SK-N-SH treated with all-trans-retinoic acid at 6 μM for 48 hours (cell line): ENCODE data around the gene PRDM10.
"Not testable (repeated sequence)": the region's sequence is repeated elsewhere in the genome, so short reads cannot be mapped to it uniquely, and the experiment has no call there.

Experiments
- ATAC-seq: fragments of 200-7000 bp; cut with Tn5 transposase; 3 replicates; pipeline ENCODE4 v1.9.1; 2020; ENCODE audit warnings: mild to moderate bottlenecking, moderate library complexity
- ARNTL ChIP-seq: fragments of 450-650 bp; formaldehyde crosslinking; IDR thresholded peaks from 2 replicates; pipeline ENCODE4 v1.5.0; 2020; ENCODE audit warnings: low read depth, mild to moderate bottlenecking, moderate library complexity, borderline replicate concordance
- BACH2 ChIP-seq: fragments of 250-450 bp; sonication (Bioruptor Pico); IDR thresholded peaks from 2 replicates; pipeline ENCODE4 v1.9.0; 2021; ENCODE audit warnings: mild to moderate bottlenecking, borderline replicate concordance
- CREB5 ChIP-seq: fragments of 250-450 bp; sonication (Bioruptor Pico); IDR thresholded peaks from 2 replicates; pipeline ENCODE4 v1.5.1; 2020; ENCODE audit warnings: low read depth, mild to moderate bottlenecking, moderate library complexity
- CSDC2 ChIP-seq: fragments of 250-450 bp; sonication (Bioruptor Pico); IDR thresholded peaks from 2 replicates; pipeline ENCODE4 v1.5.0; 2020; ENCODE audit warnings: mild to moderate bottlenecking, moderate library complexity
- CSRNP3 ChIP-seq: fragments of 250-450 bp; sonication (Bioruptor Pico); IDR thresholded peaks from 2 replicates; pipeline ENCODE4 v1.5.1; 2021; ENCODE audit warnings: mild to moderate bottlenecking, moderate library complexity
- ESRRG ChIP-seq: fragments of 250-450 bp; sonication (Bioruptor Pico); IDR thresholded peaks from 2 replicates; pipeline ENCODE4 v1.6.1; 2021; ENCODE audit warnings: mild to moderate bottlenecking
- GLIS3 ChIP-seq: fragments of 250-450 bp; sonication (Bioruptor Pico); IDR thresholded peaks from 2 replicates; pipeline ENCODE4 v1.5.0; 2020; ENCODE audit warnings: mild to moderate bottlenecking, moderate library complexity
- ISL1 ChIP-seq: fragments of 250-450 bp; sonication (Bioruptor Pico); IDR thresholded peaks from 2 replicates; pipeline ENCODE4 v2.1.2; 2022; ENCODE audit warnings: mild to moderate bottlenecking, moderate library complexity
- OSR1 ChIP-seq: fragments of 250-450 bp; sonication (Bioruptor Pico); IDR thresholded peaks from 2 replicates; pipeline ENCODE4 v1.8.0; 2022; ENCODE audit warnings: moderate library complexity, mild to moderate bottlenecking, inconsistent platforms
- PATZ1 ChIP-seq: fragments of 250-450 bp; sonication (Bioruptor Pico); IDR thresholded peaks from 2 replicates; pipeline ENCODE4 v1.8.0; 2020; ENCODE audit warnings: mild to moderate bottlenecking, moderate library complexity, borderline replicate concordance
- POU6F1 ChIP-seq: fragments of 250-450 bp; sonication (Bioruptor Pico); IDR thresholded peaks from 2 replicates; pipeline ENCODE4 v1.8.0; 2021; ENCODE audit warnings: low read depth, mild to moderate bottlenecking, moderate library complexity, borderline replicate concordance
- PPARA ChIP-seq: fragments of 250-450 bp; sonication (Bioruptor Pico); IDR thresholded peaks from 2 replicates; pipeline ENCODE4 v1.5.0; 2020; ENCODE audit warnings: mild to moderate bottlenecking, borderline replicate concordance
- RARB ChIP-seq: fragments of 250-450 bp; sonication (Bioruptor Pico); IDR thresholded peaks from 2 replicates; pipeline ENCODE4 v1.8.0; 2021; ENCODE audit warnings: mild to moderate bottlenecking, moderate library complexity
- SNAI2 ChIP-seq: fragments of 250-450 bp; sonication (Bioruptor Pico); IDR thresholded peaks from 2 replicates; pipeline ENCODE4 v1.5.0; 2020; ENCODE audit warnings: mild to moderate bottlenecking, moderate library complexity
- TCF4 ChIP-seq: fragments of 250-450 bp; sonication (Bioruptor Pico); IDR thresholded peaks from 2 replicates; pipeline ENCODE4 v1.8.0; 2021; ENCODE audit warnings: mild to moderate bottlenecking, moderate library complexity, borderline replicate concordance
- TOX ChIP-seq: fragments of 250-450 bp; sonication (Bioruptor Pico); IDR thresholded peaks from 2 replicates; pipeline ENCODE4 v1.8.0; 2021; ENCODE audit warnings: mild to moderate bottlenecking, moderate library complexity, borderline replicate concordance
- TSHZ2 ChIP-seq: fragments of 250-450 bp; sonication (Bioruptor Pico); IDR thresholded peaks from 2 replicates; pipeline ENCODE4 v1.5.0; 2020; ENCODE audit warnings: mild to moderate bottlenecking, moderate library complexity
- ZFP3 ChIP-seq: fragments of 250-450 bp; sonication (Bioruptor Pico); IDR thresholded peaks from 2 replicates; pipeline ENCODE4 v1.5.0; 2020; ENCODE audit warnings: mild to moderate bottlenecking, moderate library complexity
- ZFP30 ChIP-seq: fragments of 450-650 bp; formaldehyde crosslinking; IDR thresholded peaks from 2 replicates; pipeline ENCODE4 v1.5.0; 2022; ENCODE audit warnings: mild to moderate bottlenecking, moderate library complexity
- ZNF565 ChIP-seq: fragments of 450-650 bp; formaldehyde crosslinking; conservative IDR thresholded peaks from 2 replicates; pipeline ENCODE4 v1.5.0; 2020; ENCODE audit warnings: low read depth, mild to moderate bottlenecking, moderate library complexity
- ZNF70 ChIP-seq: fragments of 450-650 bp; formaldehyde crosslinking; IDR thresholded peaks from 2 replicates; pipeline ENCODE4 v1.5.0; 2020; ENCODE audit warnings: mild to moderate bottlenecking, moderate library complexity
- ZNF8 ChIP-seq: fragments of 450-650 bp; formaldehyde crosslinking; IDR thresholded peaks from 2 replicates; pipeline ENCODE4 v1.5.0; 2020; ENCODE audit warnings: mild to moderate bottlenecking, moderate library complexity

The PRDM10 gene

GRCh38 chr11:130022799-130023198, 20.2 kb upstream of the PRDM10 start:
- ATAC-seq: peak; percentile 69
- TF ChIP-seq CSDC2 (CRISPR knock-in tag): no peak
- no peak for TF ChIP-seq PATZ1
- no peak for TF ChIP-seq ARNTL (CRISPR knock-in tag)
- TF ChIP-seq ZNF565 (CRISPR knock-in tag): no peak
- no peak for TF ChIP-seq POU6F1
- no peak for TF ChIP-seq ISL1
- no peak for TF ChIP-seq CREB5 (CRISPR knock-in tag)
- no peak for TF ChIP-seq BACH2 (CRISPR knock-in tag)
- no peak for TF ChIP-seq ZFP30 (CRISPR knock-in tag)
- no peak for TF ChIP-seq ZNF70 (CRISPR knock-in tag)
- no peak for TF ChIP-seq TSHZ2 (CRISPR knock-in tag)
- TF ChIP-seq TCF4: no peak
- no peak for TF ChIP-seq ZNF8 (CRISPR knock-in tag)
- no peak for TF ChIP-seq ESRRG (CRISPR knock-in tag)
- TF ChIP-seq ZFP3 (CRISPR knock-in tag): no peak

GRCh38 chr11:130021606-130022005, 19.0 kb upstream of the PRDM10 start:
- not testable (repeated sequence) for ATAC-seq

- TF ChIP-seq BACH2 (CRISPR knock-in tag) (no peak), TCF4 (no peak), ZFP30 (CRISPR knock-in tag) (no peak), ZNF70 (CRISPR knock-in tag) (no peak), CSDC2 (CRISPR knock-in tag) (no peak), OSR1 (no peak), RARB (CRISPR knock-in tag) (no peak), ZFP3 (CRISPR knock-in tag) (no peak), ISL1 (no peak), ARNTL (CRISPR knock-in tag) (no peak), TOX (CRISPR knock-in tag) (no peak), SNAI2 (CRISPR knock-in tag) (no peak), CSRNP3 (no peak), POU6F1 (no peak), GLIS3 (CRISPR knock-in tag) (no peak), PATZ1 (no peak), ESRRG (CRISPR knock-in tag) (no peak), PPARA (CRISPR knock-in tag) (no peak), CREB5 (CRISPR knock-in tag) (no peak), ZNF8 (CRISPR knock-in tag) (no peak)
- ATAC-seq: no peak
These were observed 17.7 kb upstream of the PRDM10 start for GRCh38 chr11:130020323-130020722.

GRCh38 chr11:130015846-130016245, 13.2 kb upstream of the PRDM10 start:
- not testable (repeated sequence) for ATAC-seq
